MV-4-11 (cell line): Measurements from ENCODE around the gene DCK.
A peak's percentile ranks its signal among the peaks of the same experiment; 100 is the strongest.
"Not testable (repeated sequence)": the region's sequence is repeated elsewhere in the genome, so short reads cannot be mapped to it uniquely, and the experiment has no call there.

Source experiments
- DNase-seq: peaks from one replicate; lab custom pipeline; 2025; lab: John Stamatoyannopoulos, UW

The DCK gene

GRCh38 chr4:71001363-71001762 is 7.9 kb downstream of the DCK start:
- DNase-seq, result not testable (repeated sequence)

GRCh38 chr4:71004281-71004851 is 10.9 kb downstream of the DCK start:
- DNase-seq, result no peak

- not testable (repeated sequence) for DNase-seq
Observed at GRCh38 chr4:71005025-71005424, 11.6 kb downstream of the DCK start.

GRCh38 chr4:71006203-71006907 is 12.9 kb downstream of the DCK start:
- DNase-seq, result peak; percentile 73

- DNase-seq, result no peak
Observed at GRCh38 chr4:71008196-71008595, 14.7 kb downstream of the DCK start.

GRCh38 chr4:71009086-71009485 is 15.6 kb downstream of the DCK start:
- no peak for DNase-seq

- DNase-seq, result peak; percentile 48
Observed at GRCh38 chr4:71009890-71010588, 16.6 kb downstream of the DCK start.

- no peak for DNase-seq
Observed at GRCh38 chr4:71011451-71011850, 18.0 kb downstream of the DCK start.

- DNase-seq, result not testable (repeated sequence)
Observed at GRCh38 chr4:71017391-71017790, 23.9 kb downstream of the DCK start.

- no peak for DNase-seq
Observed at GRCh38 chr4:71020611-71021010, 27.2 kb downstream of the DCK start.

- no peak for DNase-seq
Observed at GRCh38 chr4:71025654-71026053, 32.2 kb downstream of the DCK start.

GRCh38 chr4:71026086-71026485 is 32.6 kb downstream of the DCK start:
- DNase-seq, result peak; percentile 25

- no peak for DNase-seq
Observed at GRCh38 chr4:71027611-71028010, 34.2 kb downstream of the DCK start.

GRCh38 chr4:71029504-71029903 is 36.1 kb downstream of the DCK start:
- DNase-seq, result no peak

- not testable (repeated sequence) for DNase-seq
Observed at GRCh38 chr4:71032106-71032505, 38.7 kb downstream of the DCK start.

- DNase-seq, result no peak
Observed at GRCh38 chr4:71045256-71045655, 51.8 kb downstream of the DCK start.

GRCh38 chr4:71049395-71049794 is 55.9 kb downstream of the DCK start:
- DNase-seq, result no peak

GRCh38 chr4:71050809-71051208 is 57.4 kb downstream of the DCK start:
- DNase-seq, result no peak

GRCh38 chr4:71052034-71052433 is 58.6 kb downstream of the DCK start:
- DNase-seq, result no peak

GRCh38 chr4:71052716-71053115 is 59.3 kb downstream of the DCK start:
- DNase-seq, result no peak

GRCh38 chr4:71053613-71054012 is 60.2 kb downstream of the DCK start:
- DNase-seq, result not testable (repeated sequence)

- DNase-seq, result not testable (repeated sequence)
Observed at GRCh38 chr4:71059573-71059972, 66.1 kb downstream of the DCK start.

GRCh38 chr4:71062436-71062835 is 69.0 kb downstream of the DCK start:
- DNase-seq, result no peak
